Measurements from ENCODE around the gene NGB. TPM values are rescaled to one million over a fixed set of nuclear protein-coding genes. Genes with fewer than 3 reads are reported as not detected.

NGB gene
- total RNA-seq, 1 donor from 2014 or later = not detected

DNA sequence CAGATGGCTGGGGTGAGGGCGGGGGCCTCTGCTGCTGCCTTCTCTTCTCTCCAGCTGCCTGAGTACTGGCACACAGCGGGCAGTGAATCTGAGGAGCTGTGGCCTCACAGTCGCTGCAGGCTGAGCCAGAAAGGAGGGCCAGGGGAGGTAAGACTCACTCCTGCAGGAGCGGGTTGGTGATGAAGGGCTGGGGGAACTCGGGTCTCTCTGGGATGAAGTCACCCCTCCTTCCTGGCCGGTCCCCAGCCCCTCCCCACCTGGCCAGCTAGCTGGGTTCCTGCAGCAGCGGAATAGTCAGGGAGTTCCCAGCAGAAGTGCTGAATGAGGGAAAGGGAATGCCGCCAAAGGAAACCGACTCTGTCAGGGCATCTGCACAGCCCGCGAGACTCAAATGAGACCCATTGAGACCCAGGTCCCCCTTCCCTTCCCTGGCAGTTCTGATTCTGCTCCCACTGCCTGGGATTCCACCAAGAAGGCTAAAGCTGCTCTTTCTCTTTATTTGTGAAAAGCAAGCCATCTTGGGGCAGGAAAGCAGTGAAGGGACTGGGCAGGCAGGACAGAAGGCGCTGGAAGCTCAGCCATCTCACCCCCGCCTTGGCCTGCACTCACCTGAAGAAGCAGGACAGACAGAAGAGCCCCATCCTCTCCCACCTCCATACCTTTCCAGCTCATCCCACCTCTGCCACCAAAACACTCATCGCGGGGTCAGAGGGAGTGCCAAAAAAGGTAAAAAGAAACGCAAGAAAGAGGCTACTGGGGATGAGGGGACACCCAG, 5.3 kb downstream of the NGB start:
- DNase-seq (ENCODE audit: extremely low read depth, low read depth, low spot score) = no peak

DNA sequence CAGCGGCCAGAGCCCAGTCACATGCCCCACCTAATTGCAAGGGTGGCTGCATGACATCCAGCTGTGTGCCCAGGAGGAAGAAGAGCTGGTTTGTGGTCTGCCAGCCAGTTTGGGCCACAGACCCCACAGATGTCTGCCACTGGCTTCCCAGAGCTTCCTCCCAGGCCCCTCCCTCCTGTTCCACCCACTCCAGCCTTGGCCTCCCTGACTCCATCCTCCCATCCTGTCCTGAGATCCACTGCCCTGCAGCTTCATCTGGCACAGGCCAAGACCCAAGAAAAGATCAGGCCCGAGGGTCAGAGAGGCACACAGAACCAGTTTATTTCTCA, 5.9 kb downstream of the NGB start:
- DNase-seq (ENCODE audit: extremely low read depth, low read depth, low spot score) = no peak

GRCh38 chr14:77264466-77265186, 6.4 kb downstream of the NGB start:
- no peak for DNase-seq (ENCODE audit: extremely low read depth, low read depth, low spot score)

DNA sequence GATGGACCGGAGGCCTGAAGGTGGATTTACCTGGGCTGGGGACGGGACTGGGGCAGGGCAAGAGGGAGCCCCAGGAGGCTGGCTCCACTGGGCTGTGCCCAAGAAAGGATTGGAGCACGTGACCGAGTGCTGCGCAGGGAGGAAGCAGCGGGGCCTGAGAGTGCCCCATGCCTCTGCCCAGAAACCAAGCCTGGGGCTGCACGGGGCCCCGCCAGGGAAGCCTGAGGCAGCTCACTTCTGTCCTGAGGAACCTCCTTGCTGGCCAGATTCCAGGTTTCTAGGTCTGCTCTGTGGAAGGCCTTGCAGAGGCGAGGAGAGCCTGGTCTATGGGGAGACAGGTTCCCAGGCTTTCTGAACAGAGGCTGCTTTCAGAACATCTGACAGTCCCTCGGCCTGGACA, 10.4 kb downstream of the NGB start:
- no peak for DNase-seq (ENCODE audit: extremely low read depth, low read depth, low spot score)

DNA sequence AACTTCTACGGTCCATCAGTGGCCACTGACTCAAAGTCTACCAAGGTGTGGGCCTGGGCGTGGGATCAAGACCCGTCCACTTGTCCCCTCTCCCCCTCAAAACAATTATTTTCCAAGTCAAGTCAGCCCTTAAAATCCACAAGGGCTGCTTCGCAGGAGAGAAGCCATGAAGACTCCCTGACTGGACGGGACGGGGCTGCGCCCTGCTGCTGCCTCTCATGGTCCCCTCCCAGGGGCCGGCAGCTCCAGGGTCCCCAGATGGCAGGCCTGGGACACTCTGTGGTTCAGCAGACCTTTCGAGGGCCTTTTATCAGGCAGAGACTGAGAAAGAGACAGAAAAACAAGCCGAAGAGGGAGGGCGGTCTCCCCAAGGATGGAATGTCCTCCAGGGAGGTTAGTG, 10.8 kb downstream of the NGB start:
- no peak for DNase-seq (ENCODE audit: extremely low read depth, low read depth, low spot score)

DNA sequence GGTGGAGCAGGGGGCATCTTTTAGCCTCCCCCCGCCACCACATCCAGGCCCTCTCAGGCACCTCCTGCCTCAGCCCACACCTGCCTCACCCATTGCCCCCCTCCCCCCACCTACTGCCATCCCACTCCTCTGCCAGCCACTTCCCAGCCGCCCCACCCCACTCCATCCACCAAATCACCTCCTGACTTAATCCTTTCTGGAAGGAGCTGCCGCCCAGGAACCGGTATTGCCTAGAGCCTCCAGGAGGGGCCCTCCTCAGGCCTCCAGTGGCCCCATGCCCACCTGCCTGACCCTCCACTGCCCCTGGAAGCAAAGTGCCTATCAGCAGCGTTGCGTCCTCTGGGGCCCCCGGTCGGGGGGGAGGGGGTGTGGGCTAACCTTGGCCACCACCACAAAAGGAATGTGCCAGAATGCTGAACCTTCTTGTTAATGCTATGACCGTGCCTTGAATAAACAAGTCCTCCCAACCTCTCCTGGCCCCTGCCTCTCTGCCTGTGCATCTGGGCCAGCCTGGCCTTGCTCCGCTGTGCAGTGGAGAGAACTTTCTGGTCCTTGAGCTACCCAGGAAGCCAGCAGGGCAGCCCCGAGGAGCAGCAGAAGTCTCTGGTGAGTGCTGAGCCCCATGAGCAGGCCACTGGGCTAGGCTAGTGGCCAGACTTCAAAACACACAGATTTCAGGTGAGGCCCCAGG, 11.8 kb downstream of the NGB start:
- no peak for DNase-seq (ENCODE audit: extremely low read depth, low read depth, low spot score)

DNA sequence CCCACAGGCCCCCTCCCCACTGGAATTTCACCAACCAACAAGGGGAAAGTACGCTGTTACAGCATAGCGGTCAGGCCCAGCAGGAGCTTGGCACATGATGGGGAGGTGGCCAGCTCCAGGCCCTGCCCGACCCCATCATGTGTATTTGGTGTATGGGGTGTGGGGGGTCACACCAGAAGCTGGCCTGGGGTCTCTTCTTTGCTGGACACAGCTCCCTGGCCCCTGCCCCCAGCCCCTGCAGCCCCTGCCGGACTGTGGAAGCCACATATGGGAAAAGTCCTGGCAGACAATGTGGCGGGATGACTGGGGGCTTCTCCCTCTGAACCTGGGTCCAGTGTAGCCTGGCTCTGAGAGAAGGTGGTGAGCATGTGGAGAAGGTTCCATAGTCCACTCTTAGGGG, 12.4 kb downstream of the NGB start:
- no peak for DNase-seq (ENCODE audit: extremely low read depth, low read depth, low spot score)

- DNase-seq (ENCODE audit: extremely low read depth, low read depth, low spot score) = no peak
Observed at GRCh38 chr14:77257700-77258099, 13.3 kb downstream of the NGB start.

DNA sequence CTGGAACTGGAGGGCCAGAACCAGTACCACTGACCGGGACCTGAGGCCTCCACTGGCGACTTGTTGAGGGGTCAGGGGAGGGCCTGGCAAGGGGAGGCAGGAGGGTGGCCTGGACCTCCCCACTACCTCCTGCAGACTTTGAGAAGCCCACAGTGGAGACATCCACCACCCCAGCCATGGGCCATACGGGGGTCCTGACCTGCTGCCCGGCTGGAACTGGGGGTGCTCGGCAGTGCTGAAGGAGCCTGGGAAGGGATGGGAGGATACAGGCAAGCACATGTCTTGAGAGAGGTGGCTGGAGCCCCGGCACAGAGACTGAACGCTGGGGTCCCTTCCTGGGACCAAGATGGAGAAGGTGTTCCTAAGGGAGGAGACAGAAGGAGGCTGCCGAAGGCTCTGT, 14.3 kb downstream of the NGB start:
- DNase-seq (ENCODE audit: extremely low read depth, low read depth, low spot score) = no peak

- no peak for DNase-seq (ENCODE audit: extremely low read depth, low read depth, low spot score)
Observed at GRCh38 chr14:77253333-77254190, 17.4 kb downstream of the NGB start.

DNA sequence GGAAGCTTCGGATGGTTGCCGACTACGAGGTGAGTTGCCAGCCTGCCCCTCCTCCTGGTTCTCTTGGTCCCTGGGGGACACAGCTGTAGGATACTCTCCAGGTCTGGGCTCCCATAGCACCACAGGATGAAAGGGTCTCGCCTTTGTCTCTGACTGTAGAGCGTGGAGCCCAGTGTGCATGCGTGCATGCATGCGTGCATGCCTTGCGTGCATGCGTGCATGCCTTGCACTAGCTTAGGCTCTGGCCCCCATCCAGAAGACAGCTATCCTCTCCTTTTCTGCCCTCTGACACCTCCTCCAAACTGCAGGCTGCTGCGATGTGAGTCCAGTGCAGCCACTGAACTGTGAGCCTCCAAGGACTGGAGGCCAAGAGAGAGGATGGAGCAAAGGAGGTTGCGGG, 19.1 kb downstream of the NGB start:
- DNase-seq (ENCODE audit: extremely low read depth, low read depth, low spot score) = no peak

GRCh38 chr14:77250927-77251326, 20.1 kb downstream of the NGB start:
- no peak for DNase-seq (ENCODE audit: extremely low read depth, low read depth, low spot score)

GRCh38 chr14:77249286-77249685, 21.7 kb downstream of the NGB start:
- DNase-seq (ENCODE audit: extremely low read depth, low read depth, low spot score) = no peak

DNA sequence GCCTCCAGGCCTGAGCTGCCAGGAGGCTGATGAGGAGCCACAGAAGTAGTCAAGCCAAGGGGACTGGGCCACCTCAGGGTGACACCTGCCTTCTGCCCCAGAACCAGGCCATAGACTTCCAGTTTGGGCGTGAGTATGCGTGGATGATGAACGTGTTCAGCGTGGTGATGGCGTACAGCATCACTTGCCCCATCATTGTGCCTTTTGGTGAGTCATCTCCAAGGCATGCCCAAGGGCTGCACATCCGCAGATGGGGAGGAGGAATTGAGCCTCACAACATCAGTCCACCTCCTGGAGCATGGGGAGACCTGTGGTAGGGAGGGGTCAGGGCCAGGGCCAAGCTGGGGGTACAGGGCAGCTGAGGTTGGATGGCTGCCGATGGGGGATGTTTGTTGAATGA, 22.3 kb downstream of the NGB start:
- no peak for DNase-seq (ENCODE audit: extremely low read depth, low read depth, low spot score)

- DNase-seq (ENCODE audit: extremely low read depth, low read depth, low spot score) = no peak
Observed at GRCh38 chr14:77246784-77247183, 24.2 kb downstream of the NGB start.

- no peak for DNase-seq (ENCODE audit: extremely low read depth, low read depth, low spot score)
Observed at GRCh38 chr14:77245820-77246219, 25.2 kb downstream of the NGB start.

- DNase-seq (ENCODE audit: extremely low read depth, low read depth, low spot score) = no peak
Observed at GRCh38 chr14:77243853-77244252, 27.2 kb downstream of the NGB start.

GRCh38 chr14:77242752-77243151, 28.3 kb downstream of the NGB start:
- DNase-seq (ENCODE audit: extremely low read depth, low read depth, low spot score) = no peak

DNA sequence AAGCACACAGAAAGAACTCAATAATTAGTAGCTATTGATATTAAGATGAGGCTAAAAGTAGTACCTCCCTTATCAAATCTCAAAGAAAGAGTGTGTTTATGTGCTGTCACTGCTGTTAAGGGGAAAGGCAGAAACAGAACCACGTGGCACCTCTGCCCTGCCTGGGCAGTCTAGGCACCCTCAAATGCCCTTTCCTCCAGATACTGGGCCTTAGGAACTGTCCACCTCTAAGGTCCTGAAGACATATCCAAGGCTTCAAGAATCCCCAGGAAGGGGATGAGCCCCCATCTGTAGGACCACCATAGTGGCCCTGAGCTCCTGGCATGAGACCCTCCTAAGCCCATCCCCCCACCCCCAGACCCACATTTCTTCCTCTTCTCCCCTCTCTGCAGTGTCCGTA, 29.1 kb downstream of the NGB start:
- DNase-seq (ENCODE audit: extremely low read depth, low read depth, low spot score) = no peak

GRCh38 chr14:77240336-77240915, 30.6 kb downstream of the NGB start:
- no peak for DNase-seq (ENCODE audit: extremely low read depth, low read depth, low spot score)

- no peak for DNase-seq (ENCODE audit: extremely low read depth, low read depth, low spot score)
Observed at GRCh38 chr14:77239412-77239811, 31.6 kb downstream of the NGB start.
